ENCODE data around the gene CFAP119.

Gene CFAP119

GRCh38 chr16:30715750-30716445 is 46.0 kb downstream of the CFAP119 start:
- Histone ChIP-seq H3K4me2 (ENCODE audit: low read length) (no peak overlapping the region), H3K27ac (no peak overlapping the region), H3K9me3 (ENCODE audit: control insufficient read depth, low read length) (no peaks in the 10 kb centered on the region), H3K4me1 (no peaks in the 10 kb centered on the region), H3K36me3 (ENCODE audit: control insufficient read depth, insufficient read depth, low read length) (no peaks in the 10 kb centered on the region), H3K27me3 (ENCODE audit: control insufficient read depth, insufficient read depth, low read length) (no peaks in the 10 kb centered on the region), H3K4me3 (ENCODE audit: low read depth, low read length) (no peak overlapping the region), H3K79me2 (peaks cover 12% of the 10 kb centered on the region), H2AFZ (no peak overlapping the region), H3K9ac (no peak overlapping the region)
- TF ChIP-seq CTCF (IDR thresholded peaks at IDR 0.05): no peak

- Histone ChIP-seq H2AFZ (no peak overlapping the region), H3K9ac (no peak overlapping the region), H3K9me3 (ENCODE audit: control insufficient read depth, low read length) (no peaks in the 10 kb centered on the region), H3K27ac (no peak overlapping the region), H3K79me2 (peaks cover 24% of the 10 kb centered on the region), H3K4me2 (ENCODE audit: low read length) (no peak overlapping the region), H3K27me3 (ENCODE audit: control insufficient read depth, insufficient read depth, low read length) (no peaks in the 10 kb centered on the region), H3K4me3 (ENCODE audit: low read depth, low read length) (no peak overlapping the region), H3K4me1 (no peaks in the 10 kb centered on the region), H3K36me3 (ENCODE audit: control insufficient read depth, insufficient read depth, low read length) (no peaks in the 10 kb centered on the region)
- TF ChIP-seq CTCF (IDR thresholded peaks at IDR 0.05): no peak
Measured at GRCh38 chr16:30711712-30712111, 50.1 kb downstream of the CFAP119 start.

GRCh38 chr16:30710971-30711370 is 50.9 kb downstream of the CFAP119 start:
- peaks cover 29% of the 10 kb centered on the region for H3K79me2 ChIP-seq
- H3K36me3 ChIP-seq (ENCODE audit: control insufficient read depth, insufficient read depth, low read length): no peaks in the 10 kb centered on the region
- H3K9me3 ChIP-seq (ENCODE audit: control insufficient read depth, low read length): no peaks in the 10 kb centered on the region
- no peak overlapping the region for H3K27ac ChIP-seq
- H3K4me1 ChIP-seq: no peaks in the 10 kb centered on the region
- H2AFZ ChIP-seq: no peak overlapping the region
- H3K9ac ChIP-seq: no peak overlapping the region
- TF ChIP-seq CTCF (IDR thresholded peaks at IDR 0.05): no peak
- no peak overlapping the region for H3K4me3 ChIP-seq (ENCODE audit: low read depth, low read length)
- H3K4me2 ChIP-seq (ENCODE audit: low read length): no peak overlapping the region
- H3K27me3 ChIP-seq (ENCODE audit: control insufficient read depth, insufficient read depth, low read length): no peaks in the 10 kb centered on the region
